DOHH2 (cell line): ENCODE measurements around the gene LRRC7.
"Not testable (repeated sequence)": the region's sequence is repeated elsewhere in the genome, so short reads cannot be mapped to it uniquely, and the experiment has no call there.

Source experiments
- H3F3A ChIP-seq: fragments of 200-600 bp; sonication (generic), shearing (Covaris generic); 2 replicates; pipeline ENCODE4 v1.6.0; 2016; ENCODE audit warnings: antibody characterized with exemption, mild to moderate bottlenecking; ENCODE audit not compliant: control insufficient read depth, insufficient read depth
- H3K27ac ChIP-seq: fragments of 200-600 bp; sonication (generic); 2 replicates; pipeline ENCODE4 v1.5.1; 2014; ENCODE audit warnings: low read depth, mild to moderate bottlenecking, low read length, moderate library complexity
- H3K27me3 ChIP-seq: fragments of 200-600 bp; sonication (generic); 2 replicates; pipeline ENCODE4 v1.6.1; 2014; ENCODE audit warnings: mild to moderate bottlenecking, low read length, mixed read lengths; ENCODE audit not compliant: control insufficient read depth
- H3K36me3 ChIP-seq: fragments of 200-600 bp; sonication (generic); 2 replicates; pipeline ENCODE4 v1.6.1; 2014; ENCODE audit warnings: mild to moderate bottlenecking, low read length, moderate library complexity, mixed read lengths; ENCODE audit not compliant: control insufficient read depth
- H3K4me1 ChIP-seq: fragments of 200-600 bp; sonication (generic); 2 replicates; pipeline ENCODE4 v1.6.1; 2014; ENCODE audit warnings: mild to moderate bottlenecking, low read length, mixed read lengths; ENCODE audit not compliant: control insufficient read depth
- H3K4me2 ChIP-seq: fragments of 200-600 bp; sonication (generic); 2 replicates; pipeline ENCODE4 v1.6.0; 2014; ENCODE audit warnings: mild to moderate bottlenecking, low read length, moderate library complexity
- H3K4me3 ChIP-seq: fragments of 200-600 bp; sonication (generic); 2 replicates; pipeline ENCODE4 v1.5.1; 2014; ENCODE audit warnings: mild to moderate bottlenecking, low read length, mixed read lengths
- H3K79me2 ChIP-seq: fragments of 200-600 bp; sonication (generic); 2 replicates; pipeline ENCODE4 v1.6.1; 2014; ENCODE audit warnings: mild to moderate bottlenecking, low read length, mixed read lengths; ENCODE audit not compliant: control insufficient read depth
- H3K9me2 ChIP-seq: fragments of 200-600 bp; sonication (generic); replicated peaks from 2 replicates; pipeline ENCODE4 v1.6.1; 2014; ENCODE audit warnings: mild to moderate bottlenecking, low read length, mixed read lengths; ENCODE audit not compliant: control insufficient read depth
- H3K9me3 ChIP-seq: fragments of 200-600 bp; sonication (generic); 2 replicates; pipeline ENCODE4 v1.6.1; 2014; ENCODE audit warnings: antibody characterized with exemption, low read length, mixed read lengths; ENCODE audit not compliant: control insufficient read depth, insufficient read depth
- H4K20me1 ChIP-seq: fragments of 200-600 bp; sonication (generic); 2 replicates; pipeline ENCODE4 v1.6.0; 2014; ENCODE audit warnings: low read depth, mild to moderate bottlenecking, antibody characterized with exemption, low read length, moderate library complexity; ENCODE audit not compliant: control insufficient read depth, insufficient read depth
- EZH2phosphoT487 ChIP-seq: fragments of 200-600 bp; sonication (generic); IDR thresholded peaks from 2 replicates; pipeline ENCODE4 v1.6.1; 2017; ENCODE audit warnings: borderline replicate concordance, mild to moderate bottlenecking, antibody characterized with exemption, low read length, moderate library complexity, mixed read lengths
- TF ChIP-seq, protein P1 (sequence below): fragments of 200-600 bp; sonication (generic); IDR thresholded peaks from one replicate; pipeline ENCODE4 v1.5.1; 2014; ENCODE audit warnings: antibody characterized with exemption, mild to moderate bottlenecking, low read depth, low read length; ENCODE audit not compliant: poor library complexity, severe bottlenecking

The LRRC7 gene

DNA sequence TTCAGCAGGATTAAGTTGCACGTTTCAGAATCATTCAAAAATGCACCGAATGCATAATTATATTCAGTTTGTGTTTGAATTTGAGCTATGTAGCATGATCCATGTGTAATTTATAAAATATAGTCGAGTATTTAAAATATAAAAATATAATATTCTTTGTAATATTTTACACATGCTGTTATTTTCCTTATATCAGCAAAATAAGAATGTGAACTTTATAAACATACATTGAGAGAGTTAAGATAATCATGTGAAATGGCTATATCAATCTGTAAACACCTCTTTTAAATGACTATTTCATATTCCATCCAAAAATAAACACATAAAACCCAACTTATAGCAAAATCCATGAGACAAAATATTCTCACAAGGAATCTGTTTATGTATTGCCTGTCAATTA is 303.7 kb downstream of the LRRC7 start:
- Histone ChIP-seq H3K9me2 (no peaks in the 10 kb centered on the region), H3K27ac (no peak overlapping the region), H3K36me3 (no peaks in the 10 kb centered on the region), H3K4me2 (no peak overlapping the region), H3K9me3 (no peaks in the 10 kb centered on the region), H3K27me3 (no peaks in the 10 kb centered on the region), H3F3A (no peaks in the 10 kb centered on the region), H3K4me3 (no peak overlapping the region), H3K79me2 (no peaks in the 10 kb centered on the region), H3K4me1 (no peaks in the 10 kb centered on the region), H4K20me1 (no peaks in the 10 kb centered on the region)
- no peak for TF ChIP-seq EZH2phosphoT487
- TF ChIP-seq, protein P1, sequence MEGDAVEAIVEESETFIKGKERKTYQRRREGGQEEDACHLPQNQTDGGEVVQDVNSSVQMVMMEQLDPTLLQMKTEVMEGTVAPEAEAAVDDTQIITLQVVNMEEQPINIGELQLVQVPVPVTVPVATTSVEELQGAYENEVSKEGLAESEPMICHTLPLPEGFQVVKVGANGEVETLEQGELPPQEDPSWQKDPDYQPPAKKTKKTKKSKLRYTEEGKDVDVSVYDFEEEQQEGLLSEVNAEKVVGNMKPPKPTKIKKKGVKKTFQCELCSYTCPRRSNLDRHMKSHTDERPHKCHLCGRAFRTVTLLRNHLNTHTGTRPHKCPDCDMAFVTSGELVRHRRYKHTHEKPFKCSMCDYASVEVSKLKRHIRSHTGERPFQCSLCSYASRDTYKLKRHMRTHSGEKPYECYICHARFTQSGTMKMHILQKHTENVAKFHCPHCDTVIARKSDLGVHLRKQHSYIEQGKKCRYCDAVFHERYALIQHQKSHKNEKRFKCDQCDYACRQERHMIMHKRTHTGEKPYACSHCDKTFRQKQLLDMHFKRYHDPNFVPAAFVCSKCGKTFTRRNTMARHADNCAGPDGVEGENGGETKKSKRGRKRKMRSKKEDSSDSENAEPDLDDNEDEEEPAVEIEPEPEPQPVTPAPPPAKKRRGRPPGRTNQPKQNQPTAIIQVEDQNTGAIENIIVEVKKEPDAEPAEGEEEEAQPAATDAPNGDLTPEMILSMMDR, result no peak

DNA sequence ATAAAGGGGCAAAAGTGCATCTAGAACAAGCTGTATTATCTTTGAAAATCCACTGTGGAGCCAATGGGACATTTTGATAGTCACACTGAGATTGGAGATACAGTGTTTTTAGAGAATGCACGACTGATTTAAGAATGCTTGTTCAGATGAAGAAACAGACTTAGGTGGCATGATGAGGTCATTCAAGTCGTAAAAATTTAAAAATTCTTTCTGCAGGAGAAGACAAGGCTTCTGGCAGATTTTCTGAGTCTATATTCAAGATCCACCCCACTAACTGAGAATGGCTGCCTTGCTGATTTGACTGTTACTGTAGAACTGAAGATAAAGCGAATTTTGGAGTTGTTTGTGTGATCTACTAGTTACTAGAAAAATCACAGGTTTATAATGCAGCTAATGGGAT is 310.6 kb downstream of the LRRC7 start:
- Histone ChIP-seq H3K79me2 (no peaks in the 10 kb centered on the region), H3F3A (no peaks in the 10 kb centered on the region), H3K36me3 (no peaks in the 10 kb centered on the region), H3K4me2 (no peak overlapping the region), H3K9me2 (no peaks in the 10 kb centered on the region), H4K20me1 (no peaks in the 10 kb centered on the region), H3K27me3 (no peaks in the 10 kb centered on the region), H3K9me3 (no peaks in the 10 kb centered on the region), H3K4me1 (no peaks in the 10 kb centered on the region), H3K27ac (no peak overlapping the region), H3K4me3 (no peak overlapping the region)
- no peak for TF ChIP-seq EZH2phosphoT487
- TF ChIP-seq, protein P1, result no peak

DNA sequence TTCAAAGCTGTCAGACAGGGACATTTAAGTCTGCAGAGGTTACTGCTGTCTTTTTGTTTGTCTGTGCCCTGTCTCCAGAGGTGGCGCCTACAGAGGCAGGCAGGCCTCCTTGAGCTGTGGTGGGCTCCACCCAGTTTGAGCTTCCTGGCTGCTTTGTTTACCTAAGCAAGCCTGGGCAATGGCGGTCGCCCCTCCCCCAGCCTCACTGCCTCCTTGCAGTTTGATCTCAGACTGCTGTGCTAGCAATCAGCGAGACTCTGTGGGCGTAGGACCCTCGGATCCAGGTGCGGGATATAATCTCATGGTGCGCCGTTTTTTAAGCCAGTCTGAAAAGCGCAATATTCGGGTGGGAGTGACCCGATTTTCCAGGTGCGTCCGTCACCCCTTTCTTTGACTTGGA is 320.3 kb downstream of the LRRC7 start:
- H3K36me3 ChIP-seq, H3K4me3 ChIP-seq, H3K9me3 ChIP-seq, H4K20me1 ChIP-seq, H3K4me2 ChIP-seq, H3K27me3 ChIP-seq, H3K4me1 ChIP-seq, H3K79me2 ChIP-seq, H3K27ac ChIP-seq, H3K9me2 ChIP-seq, H3F3A ChIP-seq: not testable (repeated sequence)

DNA sequence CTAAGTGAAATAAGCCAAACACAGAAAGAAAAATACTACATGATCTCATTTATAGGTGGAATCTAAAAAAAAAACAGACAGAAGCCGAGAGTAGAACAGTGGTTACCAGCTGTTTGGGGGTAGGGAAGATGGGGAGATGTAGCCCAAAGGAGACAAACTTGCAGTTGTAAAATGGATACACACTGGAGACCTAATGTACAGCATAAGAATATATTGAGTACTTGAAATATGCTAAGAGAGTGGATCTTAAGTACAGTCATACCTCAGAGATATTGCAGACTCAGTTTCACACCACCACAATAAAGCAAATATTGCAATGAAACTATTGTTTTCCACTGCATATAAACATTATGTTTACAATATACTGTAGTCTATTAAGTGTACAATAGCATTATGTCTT is 320.9 kb downstream of the LRRC7 start:
- Histone ChIP-seq H4K20me1 (no peaks in the 10 kb centered on the region), H3K27ac (no peak overlapping the region), H3K4me2 (no peak overlapping the region), H3K79me2 (no peaks in the 10 kb centered on the region), H3K4me1 (no peaks in the 10 kb centered on the region), H3K9me3 (0 out of 2 replicates have a peak, but pooled peaks cover 3% of the 10 kb centered on the region), H3K27me3 (no peaks in the 10 kb centered on the region), H3K9me2 (no peaks in the 10 kb centered on the region), H3K36me3 (no peaks in the 10 kb centered on the region), H3F3A (no peaks in the 10 kb centered on the region), H3K4me3 (no peak overlapping the region)
- TF ChIP-seq, protein P1, result no peak
- no peak for TF ChIP-seq EZH2phosphoT487
